ENCODE measurements around the gene FAM181A.

DNA sequence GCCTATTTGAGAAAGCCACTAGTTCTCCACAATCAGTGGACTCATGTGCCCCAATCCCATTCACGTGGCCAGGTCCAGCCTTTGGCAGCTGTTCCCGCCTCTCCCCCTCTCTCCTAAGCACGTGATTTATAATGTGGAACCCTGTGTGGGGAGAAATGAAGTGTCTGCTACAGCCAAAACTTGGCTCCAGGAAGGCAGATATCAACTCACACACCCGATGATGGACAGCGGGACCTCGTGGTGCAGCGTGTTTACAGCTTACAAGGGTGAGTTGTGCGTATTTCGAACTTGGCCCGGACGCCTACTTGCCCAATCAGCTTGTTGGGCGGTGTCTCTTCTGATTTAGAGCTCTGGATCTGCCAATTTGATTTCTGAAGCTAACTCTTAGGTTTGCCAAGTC, 38.1 kb upstream of the FAM181A start:
- TF ChIP-seq BHLHE40 (IDR thresholded peaks at IDR 0.05; ENCODE audit: borderline replicate concordance) (no peak), SP1 (IDR thresholded peaks at IDR 0.05) (no peak), TARDBP (IDR thresholded peaks at IDR 0.05) (no peak), ARNT (IDR thresholded peaks at IDR 0.05) (no peak), ZNF384 (IDR thresholded peaks at IDR 0.05) (no peak), ELF4 (IDR thresholded peaks at IDR 0.05) (no peak), NFRKB (IDR thresholded peaks at IDR 0.05) (no peak), FOXA1 (IDR thresholded peaks at IDR 0.05) (no peak), FOXK2 (IDR thresholded peaks at IDR 0.05) (no peak)
- TF ChIP-seq, protein P1, sequence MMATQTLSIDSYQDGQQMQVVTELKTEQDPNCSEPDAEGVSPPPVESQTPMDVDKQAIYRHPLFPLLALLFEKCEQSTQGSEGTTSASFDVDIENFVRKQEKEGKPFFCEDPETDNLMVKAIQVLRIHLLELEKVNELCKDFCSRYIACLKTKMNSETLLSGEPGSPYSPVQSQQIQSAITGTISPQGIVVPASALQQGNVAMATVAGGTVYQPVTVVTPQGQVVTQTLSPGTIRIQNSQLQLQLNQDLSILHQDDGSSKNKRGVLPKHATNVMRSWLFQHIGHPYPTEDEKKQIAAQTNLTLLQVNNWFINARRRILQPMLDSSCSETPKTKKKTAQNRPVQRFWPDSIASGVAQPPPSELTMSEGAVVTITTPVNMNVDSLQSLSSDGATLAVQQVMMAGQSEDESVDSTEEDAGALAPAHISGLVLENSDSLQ (IDR thresholded peaks at IDR 0.05): no peak
